ENCODE measurements around the gene URI1. TPM values are rescaled to one million over a fixed set of nuclear protein-coding genes. Genes with fewer than 3 reads are reported as not detected.

URI1 gene
- total and polyA plus RNA-seq, 2 of the 8 experiments (the other 6 are each of a cell fraction or from before 2014, with no cell fraction given) = 27.7 to 64.3 TPM

DNA sequence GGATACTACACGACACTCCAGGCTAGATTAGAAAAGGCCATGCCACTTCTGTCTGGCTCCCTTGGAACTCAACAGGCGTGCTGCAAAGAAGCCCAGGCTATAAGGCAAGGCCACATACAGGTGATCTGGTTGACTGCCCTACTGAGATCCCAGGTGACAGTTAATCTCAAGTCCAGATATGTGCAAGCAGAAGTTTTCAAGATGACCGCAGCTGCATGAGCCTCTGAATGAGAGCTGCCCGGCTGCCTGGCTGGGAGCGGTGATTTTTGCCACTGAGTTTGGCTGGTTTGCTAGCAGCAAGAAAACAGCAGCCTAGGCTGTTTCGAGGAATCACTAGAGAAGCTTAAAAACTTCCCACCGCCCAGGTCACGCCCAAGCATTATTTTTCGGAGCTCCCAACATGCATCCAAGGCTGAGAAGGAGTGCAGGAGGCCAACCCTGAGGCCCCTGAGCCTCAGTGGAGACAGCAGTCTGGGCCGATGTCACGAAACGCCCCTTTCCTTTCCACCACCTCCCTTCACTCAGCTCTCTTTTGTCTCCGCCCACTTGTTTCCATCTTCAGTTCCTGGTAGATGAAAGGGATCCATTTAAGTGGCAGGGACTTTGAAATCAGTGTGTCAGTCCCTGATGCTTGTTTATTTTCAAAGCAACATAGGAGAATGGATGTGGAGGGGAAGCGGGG, 14.0 kb upstream of the URI1 start (continued):
- TF ChIP-seq, protein P1, sequence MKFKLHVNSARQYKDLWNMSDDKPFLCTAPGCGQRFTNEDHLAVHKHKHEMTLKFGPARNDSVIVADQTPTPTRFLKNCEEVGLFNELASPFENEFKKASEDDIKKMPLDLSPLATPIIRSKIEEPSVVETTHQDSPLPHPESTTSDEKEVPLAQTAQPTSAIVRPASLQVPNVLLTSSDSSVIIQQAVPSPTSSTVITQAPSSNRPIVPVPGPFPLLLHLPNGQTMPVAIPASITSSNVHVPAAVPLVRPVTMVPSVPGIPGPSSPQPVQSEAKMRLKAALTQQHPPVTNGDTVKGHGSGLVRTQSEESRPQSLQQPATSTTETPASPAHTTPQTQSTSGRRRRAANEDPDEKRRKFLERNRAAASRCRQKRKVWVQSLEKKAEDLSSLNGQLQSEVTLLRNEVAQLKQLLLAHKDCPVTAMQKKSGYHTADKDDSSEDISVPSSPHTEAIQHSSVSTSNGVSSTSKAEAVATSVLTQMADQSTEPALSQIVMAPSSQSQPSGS (IDR thresholded peaks at IDR 0.05; ENCODE audit: low read length) = no peak
- TF ChIP-seq RNF2 (IDR thresholded peaks at IDR 0.05; ENCODE audit: borderline replicate concordance, low read depth, low read length, missing control alignments, poor library complexity, severe bottlenecking) (no peak), EP300 (IDR thresholded peaks at IDR 0.05; ENCODE audit: borderline replicate concordance in 1 of 2, low read depth in 2 of 2, low read length in 2 of 2) (no peak), BRCA1 (IDR thresholded peaks at IDR 0.05; ENCODE audit: low read depth, low read length) (no peak), YY1 (IDR thresholded peaks at IDR 0.05; ENCODE audit: low read depth, low read length) (no peak), ASH2L (IDR thresholded peaks at IDR 0.05; ENCODE audit: low read length) (no peak), JUND (IDR thresholded peaks at IDR 0.05; ENCODE audit: low read length) (no peak), SP4 (IDR thresholded peaks at IDR 0.05; ENCODE audit: low read length) (no peak)

Measured in H1 (cell line).